DMS79 treated with DMSO at 0.1 percent for 48 hours (cell line): ENCODE results near the gene STAT5B.
"Not testable (repeated sequence)": the region's sequence is repeated elsewhere in the genome, so short reads cannot be mapped to it uniquely, and the experiment has no call there.

Source experiments
- DNase-seq: peaks from one replicate; lab custom pipeline; 2025; lab: John Stamatoyannopoulos, UW

Gene STAT5B

DNA sequence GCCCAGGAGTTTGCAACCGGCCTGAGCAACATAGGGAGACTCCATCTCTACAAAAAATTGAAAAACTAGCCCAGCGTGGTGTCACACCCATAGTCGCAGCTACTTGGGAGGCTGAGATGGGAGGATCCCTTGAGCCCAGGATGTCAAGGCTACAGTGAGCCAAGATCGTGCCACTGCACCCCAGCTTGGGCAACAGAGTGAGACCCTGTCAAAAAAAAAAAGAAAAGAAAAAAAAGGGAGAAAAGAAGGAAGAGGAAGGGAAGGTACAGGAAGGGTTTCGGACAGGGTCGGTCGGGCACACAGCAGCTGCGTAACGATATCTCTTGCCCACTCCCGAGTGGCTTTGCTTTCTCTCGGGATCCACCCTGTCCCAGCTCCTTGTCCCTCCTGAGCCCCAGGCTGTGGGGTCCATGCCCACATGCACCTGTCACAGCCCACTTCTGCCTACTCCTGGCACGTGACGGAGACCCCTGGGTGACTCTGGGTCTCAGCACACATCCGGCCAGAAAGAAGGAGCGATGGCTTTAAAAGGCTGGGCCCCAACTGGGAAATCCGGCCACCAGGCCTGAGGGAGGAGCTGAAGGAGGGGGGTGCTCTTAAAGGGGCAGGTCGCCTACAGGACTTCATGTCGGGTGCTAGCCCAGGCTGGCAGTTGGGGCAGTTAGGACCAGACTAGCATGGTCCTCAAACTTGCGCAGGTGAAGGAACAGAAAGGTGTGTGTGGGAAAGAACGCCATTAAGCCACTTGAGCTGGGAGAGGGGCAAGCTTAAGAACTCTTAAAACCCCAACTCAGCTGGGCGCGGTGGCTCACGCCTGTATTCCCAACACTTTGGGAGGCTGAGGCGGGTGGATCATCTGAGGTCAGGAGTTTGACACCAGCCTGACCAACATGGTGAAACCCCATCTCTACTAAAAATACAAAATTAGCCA, 82.0 kb downstream of the STAT5B start, which contains the start of gene GHDC:
TSS of gene GHDC (minus strand) at position 526 of the 931 bp plus-strand sequence. CDS start 913 bp downstream, outside the sequence.
- DNase-seq: peak; percentile 86

- DNase-seq: no peak
Measured at GRCh38 chr17:42193216-42193968, 82.8 kb downstream of the STAT5B start.

GRCh38 chr17:42192189-42193126, 83.7 kb downstream of the STAT5B start:
- DNase-seq: no peak

GRCh38 chr17:42191275-42191608, 84.9 kb downstream of the STAT5B start:
- no peak for DNase-seq

DNA sequence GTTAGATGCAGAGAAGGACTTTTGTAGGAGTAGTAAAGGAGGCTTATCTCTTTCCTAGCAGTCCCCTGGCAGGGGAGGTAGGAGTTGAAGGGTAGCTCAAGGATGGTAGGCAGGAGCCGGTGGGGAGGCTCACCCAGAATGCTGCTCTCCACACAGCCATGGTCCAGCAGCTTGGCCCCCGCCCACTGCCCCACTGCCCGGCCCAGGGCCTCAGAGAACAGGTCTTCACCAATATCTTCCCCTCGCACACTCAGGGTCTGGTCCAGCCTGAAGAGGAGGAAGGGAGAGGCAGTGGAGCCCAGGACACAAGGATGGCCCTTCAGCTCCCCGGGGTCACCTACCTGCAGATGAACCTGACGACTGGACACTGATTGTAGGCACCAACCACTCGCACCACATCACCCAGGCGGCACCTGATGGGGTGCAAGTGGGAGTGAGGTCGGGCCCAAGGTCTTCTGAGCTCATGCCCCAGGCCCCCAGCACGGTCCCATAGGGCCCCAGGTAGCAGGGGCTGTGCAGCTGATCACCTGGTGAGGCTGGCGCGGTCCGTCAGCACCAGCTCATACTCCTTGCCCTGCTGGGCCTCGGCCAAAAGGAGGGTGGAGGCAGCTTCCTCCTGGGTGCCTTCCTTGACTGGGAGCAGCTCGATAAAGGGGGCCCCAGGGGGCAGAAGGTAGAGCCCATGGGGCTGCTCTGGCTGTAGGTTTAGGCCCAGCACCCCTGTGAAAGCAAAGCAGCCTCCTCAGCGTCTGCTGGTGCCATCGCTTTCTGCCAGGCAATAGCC, 85.5 kb downstream of the STAT5B start:
- no peak for DNase-seq

DNA sequence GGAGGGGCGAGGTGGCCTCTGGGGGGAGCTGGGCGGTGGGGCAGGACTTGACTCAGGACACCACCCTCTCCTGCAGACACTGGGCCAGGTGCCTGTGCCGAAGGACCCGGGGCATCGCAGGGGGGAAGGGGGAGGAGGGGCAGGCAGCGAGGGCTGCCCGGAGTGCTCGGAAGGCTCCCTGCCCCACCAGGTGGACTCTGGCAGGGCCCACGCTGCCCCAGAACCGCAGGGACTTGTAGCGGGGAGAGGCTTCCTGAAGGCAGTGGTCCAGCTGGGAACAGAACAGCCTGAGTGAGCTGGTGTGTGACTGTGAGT, 86.6 kb downstream of the STAT5B start:
- DNase-seq: no peak

DNA sequence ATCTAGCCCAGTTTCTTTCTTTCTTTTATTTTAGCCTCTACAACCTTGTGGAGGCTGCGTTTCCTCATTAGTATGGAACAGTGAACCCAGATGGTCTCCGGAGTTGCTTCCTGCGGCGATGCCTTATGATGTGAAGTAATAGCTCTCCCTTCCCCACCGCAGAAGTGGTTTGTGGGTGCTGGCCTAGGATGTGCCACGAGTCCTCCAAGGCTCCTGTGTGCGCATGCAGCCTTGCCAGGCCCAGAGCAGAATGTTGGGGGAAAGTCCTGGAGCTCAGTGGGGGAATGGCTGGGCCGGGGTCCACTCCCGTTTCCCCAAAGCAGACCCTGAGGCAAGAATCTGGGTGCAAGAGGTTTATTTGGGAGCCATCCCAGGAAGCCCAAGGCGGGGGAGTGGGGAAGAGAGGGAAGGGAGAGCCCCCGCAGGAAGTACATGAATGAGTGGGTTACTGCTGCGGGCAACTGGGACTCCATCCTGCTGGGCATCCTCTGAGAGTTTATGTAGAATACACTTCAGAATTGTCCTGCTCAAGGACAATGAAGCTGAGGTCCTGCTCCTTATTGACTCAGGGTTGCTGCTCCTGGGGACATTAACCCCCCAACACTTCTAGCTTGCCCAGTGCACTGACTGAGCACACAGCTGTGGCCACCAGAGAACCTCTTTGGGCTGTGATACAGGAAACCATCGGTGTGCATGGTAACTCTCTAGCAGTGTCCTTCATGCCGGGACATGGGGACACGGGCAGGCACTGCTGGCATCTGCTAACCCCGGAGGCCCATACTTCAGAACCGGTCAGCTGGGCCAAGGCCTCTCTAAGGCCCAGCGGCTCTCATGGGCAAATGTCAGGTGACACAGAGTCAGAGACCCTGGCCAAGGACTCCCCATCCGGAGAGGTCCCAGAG, 87.2 kb downstream of the STAT5B start:
- DNase-seq: no peak

DNA sequence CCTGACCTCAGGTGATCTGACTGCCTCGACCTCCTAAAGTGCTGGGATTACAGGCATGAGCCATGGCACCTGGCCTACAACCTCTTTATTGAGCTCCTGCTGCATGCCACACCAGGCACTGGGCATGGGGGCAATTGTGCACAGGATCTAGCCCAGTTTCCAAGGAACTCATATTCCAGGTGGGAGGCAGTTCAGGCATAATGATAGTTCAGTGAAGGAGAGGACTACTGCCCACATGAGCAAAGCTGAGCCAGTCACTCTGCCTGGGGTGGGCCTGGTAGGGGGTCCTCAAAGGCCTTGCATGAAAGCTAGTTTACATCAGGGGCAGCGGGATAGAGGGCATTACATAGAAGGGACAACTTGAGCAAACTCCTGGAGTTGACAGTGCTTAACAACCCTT, 88.4 kb downstream of the STAT5B start:
- DNase-seq: no peak

DNA sequence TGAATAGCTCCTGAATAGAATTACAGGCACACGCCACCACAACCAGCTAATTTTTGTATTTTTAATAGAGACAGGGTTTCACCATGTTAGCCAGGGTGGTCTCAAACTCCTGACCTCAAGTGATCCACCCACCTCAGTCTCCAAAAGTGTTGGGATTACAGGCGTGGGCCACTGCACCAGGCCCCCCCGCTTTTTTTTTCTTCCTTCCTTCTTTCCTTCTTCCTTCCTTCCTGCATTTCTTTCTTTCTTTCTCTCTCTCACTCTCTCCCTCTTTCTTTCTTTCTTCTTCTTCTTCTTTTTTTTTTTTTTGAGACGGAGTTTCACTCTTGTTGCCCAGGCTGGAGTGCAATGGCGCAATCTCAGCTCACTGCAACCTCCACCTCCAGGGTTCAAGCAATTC, 90.0 kb downstream of the STAT5B start:
- DNase-seq: not testable (repeated sequence)

GRCh38 chr17:42185621-42185930, 90.6 kb downstream of the STAT5B start:
- no peak for DNase-seq

- no peak for DNase-seq
Measured at GRCh38 chr17:42184713-42185620, 91.2 kb downstream of the STAT5B start, which contains the start of gene HCRT. HCRT (minus strand) TSS chr17:42185452; CDS start chr17:42185365, 87 bp downstream.

DNA sequence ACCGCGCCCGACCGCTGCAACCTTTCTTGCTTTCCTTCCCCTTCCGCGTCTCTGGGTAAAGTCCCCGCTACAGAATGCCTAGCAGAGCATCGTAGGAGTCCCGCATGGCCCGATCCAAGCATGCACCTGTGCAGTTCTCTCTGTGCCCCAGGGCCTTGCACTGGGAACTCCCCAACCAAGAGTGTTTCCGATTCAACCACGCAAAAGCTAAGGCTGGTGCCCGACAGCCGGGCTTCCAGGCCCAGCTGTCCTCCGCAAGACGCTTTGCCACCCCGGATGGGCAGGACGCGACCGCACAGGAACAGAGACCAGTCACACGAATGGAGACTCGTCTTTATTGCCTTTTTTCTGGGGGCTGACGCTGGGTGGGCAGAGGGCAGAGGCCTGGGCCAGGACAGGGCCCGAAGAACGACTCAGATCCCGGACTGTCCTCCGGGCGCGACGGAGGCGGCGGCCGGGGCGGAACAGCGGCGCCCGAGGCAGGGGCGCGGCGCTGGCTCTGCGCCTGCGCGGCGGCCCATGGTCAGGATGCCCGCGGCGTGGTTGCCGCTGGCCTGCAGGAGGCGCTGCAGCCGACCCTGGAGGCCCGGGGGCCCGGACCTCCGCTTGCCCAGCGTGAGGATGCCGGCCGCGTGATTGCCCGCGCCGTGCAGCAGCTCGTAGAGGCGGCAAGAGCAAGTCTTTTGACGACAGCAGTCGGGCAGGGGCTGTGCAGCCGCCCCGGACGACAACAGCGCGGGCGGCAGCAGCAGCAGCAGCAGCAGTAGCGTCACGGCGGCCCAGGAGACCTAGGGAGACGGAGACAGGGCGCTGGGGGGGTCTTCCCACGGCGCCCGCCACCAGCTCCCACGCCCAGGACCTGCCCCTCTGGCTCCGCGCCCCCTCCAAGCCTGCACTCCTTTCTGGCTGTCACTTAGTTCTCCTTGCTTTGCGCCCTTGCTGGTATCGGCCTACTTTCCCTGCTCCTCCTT, 92.2 kb downstream of the STAT5B start:
- peak; percentile 61 for DNase-seq

GRCh38 chr17:42182927-42183734, 93.1 kb downstream of the STAT5B start:
- no peak for DNase-seq

GRCh38 chr17:42181851-42182207, 94.4 kb downstream of the STAT5B start:
- DNase-seq: no peak

DNA sequence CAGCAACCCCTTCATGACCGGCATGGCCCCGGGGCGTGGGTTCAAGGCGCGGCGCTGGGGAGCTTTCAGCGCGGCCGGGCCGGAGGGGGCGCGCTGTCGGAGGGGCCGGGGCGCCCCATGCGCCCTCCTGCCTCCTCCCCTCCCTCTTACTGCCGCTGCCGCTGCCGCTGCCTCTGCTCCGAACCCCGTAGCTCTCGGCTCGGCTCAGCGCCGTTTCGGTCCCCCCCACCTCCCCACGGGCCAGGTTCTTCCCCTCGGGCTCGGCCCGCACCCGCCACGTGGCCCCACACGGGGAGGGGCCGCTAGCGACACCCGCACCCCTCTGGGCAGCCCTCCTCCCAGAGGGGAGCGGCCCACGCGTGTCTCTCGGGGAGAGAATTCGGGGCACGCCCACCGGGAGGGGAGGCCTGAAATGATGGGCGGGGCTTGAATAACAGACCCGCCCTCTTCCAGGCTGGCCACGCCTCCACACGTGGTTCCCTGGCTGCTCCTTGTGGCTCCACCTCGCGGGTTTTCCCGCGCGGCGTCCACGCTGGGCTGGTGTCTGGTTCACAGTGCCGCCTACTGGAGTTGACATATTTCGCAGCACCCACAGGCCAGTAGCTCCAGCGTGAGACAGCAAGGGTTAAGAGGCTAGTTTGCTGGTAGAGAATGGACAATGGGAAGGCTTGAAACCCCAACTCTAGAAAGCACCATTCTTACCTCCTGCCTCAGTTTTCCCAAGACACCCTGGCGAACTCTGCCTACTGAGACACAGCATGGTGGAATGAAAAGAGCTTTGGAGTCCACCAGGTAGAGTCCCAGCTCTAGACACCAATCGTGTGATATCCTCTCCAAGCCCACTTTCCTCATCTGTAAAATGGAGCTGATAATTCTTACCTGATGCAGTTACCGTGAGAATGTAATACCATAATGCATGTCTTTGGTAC, 95.0 kb downstream of the STAT5B start, which contains the start of gene KCNH4:
TSS of gene KCNH4 (minus strand) at position 221 of the 929 bp plus-strand sequence. CDS start at position 24, 197 bp downstream.
- peak; percentile 46 for DNase-seq

DNA sequence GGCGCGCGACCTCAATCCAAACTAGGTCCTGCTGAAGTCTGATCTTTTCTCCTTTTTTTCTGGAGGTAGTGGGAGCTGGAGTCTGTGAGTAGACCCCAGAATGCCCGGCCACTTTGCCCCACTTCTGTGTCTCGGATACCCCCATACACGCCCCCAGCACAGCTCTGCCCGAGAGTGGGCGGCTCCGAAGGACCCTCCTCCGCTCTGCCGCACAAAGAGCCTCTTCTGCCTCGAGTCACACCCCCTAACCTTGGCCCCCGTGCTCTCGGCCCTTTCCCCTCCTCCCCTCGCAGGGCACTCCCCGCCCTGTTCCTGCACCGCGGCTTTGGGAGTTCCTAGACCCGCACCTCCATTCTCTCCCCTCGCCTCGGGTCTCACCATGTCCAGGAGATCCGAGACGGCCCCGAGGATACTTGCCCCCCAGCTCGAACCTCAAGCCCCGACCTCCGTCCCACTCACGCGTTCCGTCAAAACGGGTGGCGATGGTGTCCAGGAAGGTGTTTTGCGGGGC, 95.7 kb downstream of the STAT5B start:
- no peak for DNase-seq
